ENCODE data around the gene OR2D2.
"Not testable (repeated sequence)": the region's sequence is repeated elsewhere in the genome, so short reads cannot be mapped to it uniquely, and the experiment has no call there.

OR2D2 gene

GRCh38 chr11:6855971-6856541, 36.2 kb downstream of the OR2D2 start:
- no peak for TF ChIP-seq CTCF (IDR thresholded peaks at IDR 0.05; ENCODE audit: low read depth, low read length)
- H3K27me3 ChIP-seq (ENCODE audit: insufficient read depth, low read depth, severe bottlenecking), result no peaks in the 10 kb centered on the region
- no peak overlapping the region for H3K27ac ChIP-seq
- no peaks in the 10 kb centered on the region for H3K36me3 ChIP-seq
- no peaks in the 10 kb centered on the region for H3K9me3 ChIP-seq (ENCODE audit: severe bottlenecking)
- DNase-seq, result no peak
- no peak overlapping the region for H3K4me3 ChIP-seq (ENCODE audit: low read depth, low read length)

GRCh38 chr11:6854801-6855200, 37.5 kb downstream of the OR2D2 start:
- H3K36me3 ChIP-seq; H3K27me3 ChIP-seq (ENCODE audit: insufficient read depth, low read depth, severe bottlenecking); H3K9me3 ChIP-seq (ENCODE audit: severe bottlenecking); DNase-seq; H3K27ac ChIP-seq; H3K4me3 ChIP-seq (ENCODE audit: low read depth, low read length): not testable (repeated sequence)

- H3K36me3 ChIP-seq, result no peaks in the 10 kb centered on the region
- H3K9me3 ChIP-seq (ENCODE audit: severe bottlenecking), result no peaks in the 10 kb centered on the region
- H3K27ac ChIP-seq, result no peak overlapping the region
- no peak for TF ChIP-seq CTCF (IDR thresholded peaks at IDR 0.05; ENCODE audit: low read depth, low read length)
- DNase-seq, result no peak
- no peak overlapping the region for H3K4me3 ChIP-seq (ENCODE audit: low read depth, low read length)
- no peaks in the 10 kb centered on the region for H3K27me3 ChIP-seq (ENCODE audit: insufficient read depth, low read depth, severe bottlenecking)
These were observed 41.8 kb downstream of the OR2D2 start for GRCh38 chr11:6850526-6850925.

- no peaks in the 10 kb centered on the region for H3K27me3 ChIP-seq (ENCODE audit: insufficient read depth, low read depth, severe bottlenecking)
- no peaks in the 10 kb centered on the region for H3K9me3 ChIP-seq (ENCODE audit: severe bottlenecking)
- H3K27ac ChIP-seq, result no peak within 1 kb of the TSS
- DNase-seq, result no peak
- H3K4me3 ChIP-seq (ENCODE audit: low read depth, low read length), result no peak within 1 kb of the TSS
- H3K36me3 ChIP-seq, result no peaks in the 10 kb centered on the region
- no peak for TF ChIP-seq CTCF (IDR thresholded peaks at IDR 0.05; ENCODE audit: low read depth, low read length)
These were observed 46.9 kb downstream of the OR2D2 start, which contains the start of gene OR10A5 for GRCh38 chr11:6845383-6845782. TSS of gene OR10A5 (plus strand) at chr11:6845683. CDS start at chr11:6845683, 0 bp downstream.

GRCh38 chr11:6844356-6844755, 47.9 kb downstream of the OR2D2 start:
- no peaks in the 10 kb centered on the region for H3K27me3 ChIP-seq (ENCODE audit: insufficient read depth, low read depth, severe bottlenecking)

GRCh38 chr11:6843670-6844069, 48.6 kb downstream of the OR2D2 start:
- no peak for DNase-seq
- TF ChIP-seq CTCF (IDR thresholded peaks at IDR 0.05; ENCODE audit: low read depth, low read length), result no peak
- H3K36me3 ChIP-seq, result no peaks in the 10 kb centered on the region
- no peak overlapping the region for H3K4me3 ChIP-seq (ENCODE audit: low read depth, low read length)
- no peaks in the 10 kb centered on the region for H3K27me3 ChIP-seq (ENCODE audit: insufficient read depth, low read depth, severe bottlenecking)
- no peak overlapping the region for H3K27ac ChIP-seq
- no peaks in the 10 kb centered on the region for H3K9me3 ChIP-seq (ENCODE audit: severe bottlenecking)

More at GRCh38 chr11:6844356-6844755, 47.9 kb downstream of the OR2D2 start:
- H3K36me3 ChIP-seq, result no peaks in the 10 kb centered on the region
- H3K27ac ChIP-seq, result no peak overlapping the region
- TF ChIP-seq CTCF (IDR thresholded peaks at IDR 0.05; ENCODE audit: low read depth, low read length), result no peak
- no peaks in the 10 kb centered on the region for H3K9me3 ChIP-seq (ENCODE audit: severe bottlenecking)
- no peak for DNase-seq
- no peak overlapping the region for H3K4me3 ChIP-seq (ENCODE audit: low read depth, low read length)

Data from WERI-Rb-1 (cell line).